IMR-90 (cell line): ENCODE data around the gene PRADC1. TPM values are rescaled to one million over a fixed set of nuclear protein-coding genes. Genes with fewer than 3 reads are reported as not detected.

Experiments
- ATAC-seq: fragments of 200-7000 bp; cut with Tn5 transposase; 2 replicates; pipeline ENCODE4 v1.9.1; 2020; ENCODE audit warnings: low read depth, mild to moderate bottlenecking, moderate library complexity
- BruUV-seq: library from RNA; stranded (reverse); fragments of 400-500 nt; replicated peaks from 2 replicates; lab custom pipeline; 2021; lab: Mats Ljungman, UMichigan
- CTCF ChIA-PET: fragments of 300-600 bp; formaldehyde crosslinking; extraction: SDS; loops from one replicate; lab custom pipeline; 2021; ENCODE audit warnings: antibody characterized with exemption; lab: Yijun Ruan, JAX
- POLR2A ChIA-PET: fragments of 300-600 bp; sonication (Branson Sonifier 250); formaldehyde crosslinking; loops from one replicate; lab custom pipeline; 2022; ENCODE audit warnings: antibody characterized with exemption; ENCODE audit not compliant: unreplicated experiment; lab: Charles Lee
- DNase-seq: peaks from one replicate; pipeline ENCODE4 v3.0.0; 2013
- H2AFZ ChIP-seq: replicated peaks from 2 replicates; pipeline ENCODE3; 2013; ENCODE audit warnings: low read length, mild to moderate bottlenecking; ENCODE audit not compliant: poor library complexity
- H2AK5ac ChIP-seq: 2 replicates; pipeline ENCODE4 v1.6.1; 2013; ENCODE audit warnings: low read depth, low read length, inconsistent platforms
- H2AK9ac ChIP-seq: replicated peaks from 2 replicates; pipeline ENCODE3; 2013; ENCODE audit warnings: mild to moderate bottlenecking, low read depth, low read length, moderate library complexity; ENCODE audit not compliant: poor library complexity
- H2BK120ac ChIP-seq: 2 replicates; pipeline ENCODE4 v1.6.1; 2013; ENCODE audit warnings: low read depth, low read length, inconsistent platforms
- H2BK15ac ChIP-seq: 3 replicates; pipeline ENCODE4 v1.6.1; 2013; ENCODE audit warnings: low read depth, low read length, inconsistent platforms
- H2BK20ac ChIP-seq: 2 replicates; pipeline ENCODE4 v1.6.1; 2013; ENCODE audit warnings: low read depth, mild to moderate bottlenecking, inconsistent platforms, low read length, moderate library complexity
- H2BK5ac ChIP-seq: 2 replicates; pipeline ENCODE4 v1.6.1; 2013; ENCODE audit warnings: mild to moderate bottlenecking, low read depth, low read length, inconsistent platforms; ENCODE audit not compliant: poor library complexity, severe bottlenecking
- H3K14ac ChIP-seq: replicated peaks from 2 replicates; pipeline ENCODE4 v1.6.1; 2013; ENCODE audit warnings: low read depth, low read length, inconsistent platforms
- H3K18ac ChIP-seq: 2 replicates; pipeline ENCODE4 v1.6.1; 2013; ENCODE audit warnings: low read depth, low read length, control low read depth
- H3K23ac ChIP-seq: 2 replicates; pipeline ENCODE4 v1.6.1; 2013; ENCODE audit warnings: low read depth, low read length, inconsistent platforms
- H3K27ac ChIP-seq: 2 replicates; pipeline ENCODE4 v1.5.1; 2013; ENCODE audit warnings: mild to moderate bottlenecking, control low read depth, low read length; ENCODE audit not compliant: insufficient read depth
- H3K27me3 ChIP-seq: 2 replicates; pipeline ENCODE4 v1.6.1; 2013; ENCODE audit warnings: low read length; ENCODE audit not compliant: control insufficient read depth, insufficient read depth
- H3K36me3 ChIP-seq: 2 replicates; pipeline ENCODE4 v1.6.1; 2013; ENCODE audit warnings: low read length, mixed read lengths; ENCODE audit not compliant: control insufficient read depth, insufficient read depth
- H3K4ac ChIP-seq: 2 replicates; pipeline ENCODE4 v1.6.1; 2013; ENCODE audit warnings: low read depth, low read length, inconsistent platforms
- H3K4me1 ChIP-seq: 2 replicates; pipeline ENCODE4 v1.6.1; 2013; ENCODE audit warnings: low read length, mixed read lengths; ENCODE audit not compliant: control insufficient read depth, insufficient read depth
- H3K4me2 ChIP-seq: 2 replicates; pipeline ENCODE4 v1.6.1; 2013; ENCODE audit warnings: low read depth, mild to moderate bottlenecking, control low read depth, low read length, moderate library complexity
- H3K4me3 ChIP-seq: 2 replicates; pipeline ENCODE4 v1.5.1; 2013; ENCODE audit warnings: low read depth, mild to moderate bottlenecking, control low read depth, low read length, moderate library complexity; ENCODE audit not compliant: insufficient read depth
- H3K56ac ChIP-seq: 2 replicates; pipeline ENCODE4 v1.6.1; 2013; ENCODE audit warnings: low read length, inconsistent platforms; ENCODE audit not compliant: insufficient read depth; ENCODE audit errors: extremely low read depth
- H3K79me1 ChIP-seq, 2 experiments: 2 replicates each; pipeline ENCODE4 v1.6.1; 2013; ENCODE audit warnings: low read length in 2 of 2, inconsistent platforms in 1 of 2, low read depth in 1 of 2
- H3K9ac ChIP-seq: 2 replicates; pipeline ENCODE4 v1.6.1; 2013; ENCODE audit warnings: low read depth, low read length, control low read depth
- H3K9me1 ChIP-seq: 2 replicates; pipeline ENCODE4 v1.6.1; 2013; ENCODE audit warnings: low read length, inconsistent platforms; ENCODE audit not compliant: insufficient read depth
- H3K9me3 ChIP-seq: 2 replicates; pipeline ENCODE4 v1.6.1; 2013; ENCODE audit warnings: low read length; ENCODE audit not compliant: control insufficient read depth, insufficient read depth
- H4K20me1 ChIP-seq: 2 replicates; pipeline ENCODE4 v1.6.1; 2013; ENCODE audit warnings: low read length, inconsistent platforms; ENCODE audit not compliant: insufficient read depth
- H4K5ac ChIP-seq: 2 replicates; pipeline ENCODE4 v1.6.1; 2013; ENCODE audit warnings: mild to moderate bottlenecking, low read depth, low read length, control low read depth
- H4K8ac ChIP-seq, 2 experiments: 2 replicates each; pipeline ENCODE4 v1.6.1; 2013; ENCODE audit warnings: low read depth in 2 of 2, low read length in 2 of 2, control low read depth in 1 of 2, inconsistent platforms in 1 of 2
- H4K91ac ChIP-seq: 2 replicates; pipeline ENCODE4 v1.6.1; 2013; ENCODE audit warnings: low read depth, low read length, inconsistent platforms; ENCODE audit not compliant: insufficient read depth
- CEBPB ChIP-seq: IDR thresholded peaks from 2 replicates; pipeline ENCODE4 v1.6.1; 2012; ENCODE audit warnings: low read depth, low read length, improper control_type of control experiment
- CHD1 ChIP-seq: IDR thresholded peaks from 2 replicates; pipeline ENCODE4 v1.6.1; 2012; ENCODE audit warnings: low read depth, low read length, improper control_type of control experiment
- MAZ ChIP-seq: IDR thresholded peaks from 2 replicates; pipeline ENCODE4 v1.6.1; 2012; ENCODE audit warnings: low read depth, mild to moderate bottlenecking, low read length, improper control_type of control experiment, moderate library complexity, borderline replicate concordance
- WGBS, 2 experiments: methylation state at CpG; one replicate each; pipeline versions ENCODE4 v1.1.5 to v1.1.7; 2013; ENCODE audit warnings: missing lambda C conversion rate in 2 of 2; ENCODE audit not compliant: insufficient read length in 1 of 2; ENCODE audit errors: extremely low coverage in 2 of 2; 5-methylcytosine and 5-hydroxymethylcytosine counted together
- dilution Hi-C: fragments of 300-500 bp; cut with HindIII; formaldehyde crosslinking; loops from one replicate; pipeline ENCODE4 v1.14.3; 2018; ENCODE audit warnings: low sequenced_read_pairs; ENCODE audit not compliant: unreplicated experiment
- in situ Hi-C: fragments of 300-500 bp; cut with MboI; formaldehyde crosslinking; loops from 3 replicates; pipeline ENCODE4 v1.14.3; 2019; ENCODE audit warnings: low sequenced_read_pairs, inconsistent platforms, mixed read lengths
- intact Hi-C: fragments of 100-400 bp; cut with micrococcal nuclease; formaldehyde crosslinking; loops from 2 replicates; pipeline ENCODE4 v1.10.0; 2022
- polyA plus RNA-seq, 3 experiments: library from polyadenylated mRNA; depleted of rRNA; stranded (reverse); fragments of >200 nt; gene quantifications; 2 replicates each; pipeline ENCODE4 v1.2.3, GENCODE V29; 2012; ENCODE audit warnings: low replicate concordance in 1 of 3
- total RNA-seq: library from RNA; depleted of rRNA; stranded (reverse); fragments of >200 nt; gene quantifications from 2 replicates; pipeline ENCODE4 v1.2.3, GENCODE V29; 2012

PRADC1 gene
- total and polyA plus RNA-seq, 2 of the 4 experiments (the other 2 are of a cell fraction): 13.1 to 18.4 TPM

GRCh38 chr2:73253400-73253799 is 20.4 kb upstream of the PRADC1 start:
- peaks cover 11% of the 10 kb centered on the region for H4K20me1 ChIP-seq

More at GRCh38 chr2:73253400-73253799, 20.4 kb upstream of the PRADC1 start:
- no peak overlapping the region for H2AK5ac ChIP-seq
- no peak overlapping the region for H3K4me2 ChIP-seq
- H2AK9ac ChIP-seq: no peak overlapping the region
- no peak overlapping the region for H4K91ac ChIP-seq
- ChIA-PET POLR2A (no interaction called here), CTCF (no interaction called here)
- no CpG with 5 or more reads among the region's 2 CpGs for WGBS, 2 experiments
- H3K27me3 ChIP-seq: no peaks in the 10 kb centered on the region
- dilution Hi-C loops (no loop called here), in situ Hi-C loops (no loop called here), intact Hi-C loops (no loop called here)
- H3K18ac ChIP-seq: no peak overlapping the region
- BruUV-seq: no TSS peak
- H3K9me3 ChIP-seq: no peaks in the 10 kb centered on the region
- no peak overlapping the region for H3K27ac ChIP-seq
- H3K14ac ChIP-seq: no peak overlapping the region
- DNase-seq (no peak), ATAC-seq (no peak)
- peaks cover 5 to 10% of the 10 kb centered on the region in 2 experiments; a peak in 2 of 4 replicates for H3K79me1 ChIP-seq
- H2BK120ac ChIP-seq: no peak overlapping the region
- H3K4ac ChIP-seq: no peak overlapping the region
- H3K4me3 ChIP-seq: no peak overlapping the region
- H3K4me1 ChIP-seq: peaks cover 2% of the 10 kb centered on the region; the same call in 1 of the 2 replicates
- H2BK5ac ChIP-seq: no peak overlapping the region
- no peak overlapping the region for H2BK15ac ChIP-seq
- no peak overlapping the region for H4K5ac ChIP-seq
- H3K36me3 ChIP-seq: peaks cover 53% of the 10 kb centered on the region
- peaks cover 12% of the 10 kb centered on the region; the same call in 1 of the 2 replicates for H3K9me1 ChIP-seq
- H3K56ac ChIP-seq: no peak overlapping the region
- TF ChIP-seq CEBPB (no peak), CHD1 (no peak), MAZ (no peak)
- no peak overlapping the region for H4K8ac ChIP-seq
- no peak overlapping the region for H2BK20ac ChIP-seq
- H2AFZ ChIP-seq: no peak overlapping the region
- H3K9ac ChIP-seq: no peak overlapping the region
- H3K23ac ChIP-seq: no peak overlapping the region
